ENCODE results near the gene PHB1.
"Not testable (repeated sequence)": the region's sequence is repeated elsewhere in the genome, so short reads cannot be mapped to it uniquely, and the experiment has no call there.

Gene PHB1

DNA sequence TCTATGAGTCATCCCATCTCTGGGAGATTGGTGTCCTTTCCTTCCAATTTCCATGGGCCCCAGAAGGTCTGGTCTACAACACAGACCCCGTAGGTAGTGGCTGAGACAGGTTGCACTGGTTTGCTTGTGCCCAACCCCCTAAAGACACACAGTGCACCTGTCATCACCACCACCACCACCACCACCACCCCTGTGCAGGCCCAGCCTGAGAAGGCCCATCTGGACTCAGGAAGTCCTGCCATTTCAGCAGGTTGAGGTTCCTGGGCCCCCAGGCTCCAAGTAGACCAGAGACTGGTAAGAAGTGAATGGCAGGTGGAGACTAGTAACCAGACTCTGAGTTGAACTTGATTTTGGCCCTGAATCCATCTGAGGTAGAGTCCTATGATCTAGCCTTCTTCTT is 25.9 kb upstream of the PHB1 start:
- Histone ChIP-seq H3K4me3 (no peak overlapping the region), H3K27ac (no peak overlapping the region)

DNA sequence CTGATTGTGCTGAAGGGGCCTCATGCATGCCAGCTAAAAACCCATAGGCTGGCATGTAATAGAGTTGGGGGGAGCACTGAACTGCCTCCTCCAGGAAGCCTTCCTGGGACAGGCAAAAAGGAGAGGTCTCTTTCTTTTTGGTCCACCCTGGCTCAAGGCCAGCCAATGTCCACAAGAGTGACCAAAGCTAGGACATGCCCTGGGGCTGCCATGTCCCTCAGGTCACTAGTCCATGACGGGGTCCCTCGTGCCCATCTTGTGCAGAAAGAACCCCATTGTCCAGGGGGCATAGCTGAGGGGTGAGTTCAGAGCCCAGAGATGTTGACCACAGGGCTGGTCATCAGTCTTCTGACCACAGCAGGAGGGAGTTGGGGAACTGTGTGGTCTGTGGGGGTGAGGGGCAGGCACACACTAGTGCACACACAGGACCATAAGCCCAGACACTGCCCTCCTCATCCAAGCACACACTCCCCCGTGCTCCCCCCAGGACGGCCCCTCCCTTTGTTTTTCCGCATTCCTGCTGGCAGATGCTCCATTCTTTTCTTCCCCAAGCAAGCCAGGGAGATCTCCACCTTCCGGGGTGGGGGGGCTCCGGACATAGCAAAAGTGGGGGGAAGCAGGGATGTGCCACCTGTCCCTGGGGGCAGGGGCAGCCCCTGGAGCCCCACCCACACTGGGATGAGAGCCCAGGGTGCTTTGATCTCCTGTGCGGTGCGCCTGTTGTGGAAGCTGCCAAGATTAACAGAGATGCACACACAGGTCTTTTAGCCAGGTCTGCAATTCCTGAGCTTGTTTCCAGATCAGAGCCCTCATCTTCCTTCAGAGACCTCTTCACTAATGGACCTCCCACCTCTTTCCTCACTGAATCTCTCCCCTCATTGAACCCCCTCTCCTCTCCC is 25.2 kb upstream of the PHB1 start:
- no peak overlapping the region for H3K27ac ChIP-seq
- H3K4me3 ChIP-seq, result no peak overlapping the region

DNA sequence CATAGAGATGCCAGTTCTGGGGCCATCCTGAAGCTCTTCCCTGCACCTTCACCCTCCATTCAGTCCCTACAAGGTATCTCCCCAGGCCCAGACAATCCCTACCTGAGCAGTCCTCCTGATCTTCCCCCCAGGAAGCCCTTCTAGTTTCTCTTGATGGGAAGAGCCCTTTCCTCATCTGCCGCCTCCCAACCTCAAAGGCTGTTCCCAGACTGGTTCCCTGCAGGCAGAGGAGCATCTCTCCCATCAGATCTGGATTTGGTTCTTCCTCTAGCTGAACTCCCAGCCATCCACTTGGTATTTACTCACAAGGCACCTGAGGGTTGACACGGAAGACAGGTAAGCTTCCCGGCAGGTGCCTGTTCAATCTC is 24.6 kb upstream of the PHB1 start:
- Histone ChIP-seq H3K27ac (no peak overlapping the region), H3K4me3 (no peak overlapping the region)

DNA sequence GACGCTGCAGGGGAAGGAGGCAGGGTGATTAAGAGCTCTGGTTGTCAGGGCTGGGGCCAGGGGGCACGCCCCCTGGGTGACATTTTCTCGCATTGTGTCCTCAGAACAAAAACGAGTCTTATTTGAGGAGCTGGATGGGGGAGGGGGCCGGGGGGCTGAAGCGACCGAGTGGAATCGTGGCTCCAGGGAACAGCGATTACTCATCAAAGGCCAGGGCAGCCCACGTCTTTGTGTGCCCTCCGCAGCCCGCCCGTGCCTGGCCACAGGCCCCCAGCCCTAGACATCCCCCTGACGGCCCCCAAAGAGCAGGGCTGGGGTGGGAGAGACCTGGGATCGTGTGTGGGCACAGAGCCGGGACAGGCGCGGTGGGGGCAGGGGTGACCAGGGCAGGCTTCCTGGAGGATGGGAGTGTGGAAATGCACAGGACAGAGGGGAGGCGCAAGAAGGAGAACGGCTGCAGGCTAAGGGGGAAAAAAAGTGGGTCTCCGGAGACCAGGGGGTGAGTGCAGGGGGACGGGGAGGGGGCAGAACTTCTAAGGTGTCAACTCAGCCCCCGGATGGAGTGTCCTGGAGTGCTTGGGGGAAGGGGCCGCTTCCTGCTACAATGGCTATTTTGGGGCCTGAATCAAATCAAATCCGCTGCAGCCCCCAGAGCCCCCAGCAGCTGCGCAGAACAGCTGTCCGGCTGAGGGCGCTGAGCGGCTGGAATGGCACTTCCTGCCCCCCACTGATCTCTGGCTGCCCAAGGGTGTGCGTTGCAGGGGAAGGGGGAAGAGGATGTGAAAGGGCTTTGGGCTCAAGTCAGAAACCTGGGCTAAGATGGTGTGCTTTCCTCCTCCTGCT is 24.0 kb upstream of the PHB1 start:
- H3K27ac ChIP-seq, result no peak overlapping the region
- H3K4me3 ChIP-seq, result no peak overlapping the region

DNA sequence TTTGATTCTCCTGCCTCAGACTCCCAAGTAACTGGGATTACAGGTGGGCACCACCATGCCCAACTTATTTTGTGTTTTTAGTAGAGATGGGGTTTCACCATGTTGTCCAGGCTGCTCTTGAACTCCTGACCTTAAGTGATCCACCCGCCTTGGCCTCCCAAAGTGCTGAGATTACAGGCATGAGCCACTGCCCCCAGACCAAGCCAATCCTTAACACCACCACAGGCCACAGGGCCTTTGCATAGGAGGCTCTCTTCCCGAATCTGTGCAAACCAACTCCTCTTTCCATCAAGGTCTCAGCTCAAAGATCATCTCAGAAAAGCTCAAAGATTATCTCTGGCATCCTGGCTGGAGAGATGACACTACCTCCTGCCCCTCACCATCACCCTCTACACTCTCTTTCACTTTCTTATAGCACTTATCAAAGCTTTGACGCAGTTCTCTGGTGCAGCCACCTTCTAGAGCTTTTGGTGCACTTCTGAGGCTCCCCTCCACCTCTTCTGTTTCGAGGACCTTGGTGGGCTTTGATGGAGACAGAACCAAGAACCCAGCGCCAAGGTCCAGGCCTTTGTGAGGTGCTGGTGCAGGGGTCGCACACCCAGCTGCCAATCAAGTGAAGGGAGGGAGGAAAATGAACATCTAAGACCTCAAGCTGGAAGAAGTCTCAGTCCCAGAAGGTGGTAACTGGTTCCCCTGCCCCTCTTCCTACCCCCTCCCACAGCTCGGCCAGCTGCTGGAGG is 23.2 kb upstream of the PHB1 start:
- Histone ChIP-seq H3K4me3 (no peak overlapping the region), H3K27ac (no peak overlapping the region)

DNA sequence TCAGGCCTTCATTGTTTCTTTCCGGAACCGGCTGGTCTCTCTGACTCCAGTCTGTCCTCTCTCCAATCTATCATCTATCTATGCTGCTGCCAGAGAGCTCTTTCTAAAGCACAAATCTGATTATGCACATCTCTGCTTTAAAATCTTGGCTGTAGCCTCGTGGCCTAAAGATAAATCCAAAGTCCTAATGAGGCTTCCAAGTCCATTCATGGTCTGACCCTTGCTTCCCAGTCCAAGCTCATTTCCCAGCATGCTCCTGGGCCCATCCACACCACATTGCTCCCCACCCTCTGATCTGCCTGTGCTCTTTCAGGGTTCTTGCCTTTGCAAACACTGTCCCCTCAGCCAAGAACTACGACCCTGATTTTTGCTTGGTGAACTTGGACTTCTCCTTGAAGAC is 21.5 kb upstream of the PHB1 start:
- Histone ChIP-seq H3K4me3 (no peak overlapping the region), H3K27ac (no peak overlapping the region)

DNA sequence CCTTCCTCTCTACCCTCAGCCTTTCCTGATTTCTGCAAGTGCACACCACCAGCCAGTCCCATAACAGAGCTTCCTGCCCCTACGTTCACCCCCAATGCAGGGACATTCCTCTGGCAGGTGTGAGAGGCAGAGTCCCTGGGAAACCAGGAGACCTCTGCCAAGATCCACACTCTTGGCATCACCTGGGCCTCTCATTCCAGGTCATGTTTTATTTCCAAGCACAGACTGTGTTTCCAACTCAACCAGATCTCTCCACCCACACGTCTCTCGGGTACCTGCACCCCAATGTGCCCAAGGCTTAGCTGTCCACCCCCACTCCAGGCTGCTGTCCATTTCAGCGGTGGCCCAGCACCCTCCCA is 21.0 kb upstream of the PHB1 start:
- Histone ChIP-seq H3K4me3 (no peak overlapping the region), H3K27ac (no peak overlapping the region)

DNA sequence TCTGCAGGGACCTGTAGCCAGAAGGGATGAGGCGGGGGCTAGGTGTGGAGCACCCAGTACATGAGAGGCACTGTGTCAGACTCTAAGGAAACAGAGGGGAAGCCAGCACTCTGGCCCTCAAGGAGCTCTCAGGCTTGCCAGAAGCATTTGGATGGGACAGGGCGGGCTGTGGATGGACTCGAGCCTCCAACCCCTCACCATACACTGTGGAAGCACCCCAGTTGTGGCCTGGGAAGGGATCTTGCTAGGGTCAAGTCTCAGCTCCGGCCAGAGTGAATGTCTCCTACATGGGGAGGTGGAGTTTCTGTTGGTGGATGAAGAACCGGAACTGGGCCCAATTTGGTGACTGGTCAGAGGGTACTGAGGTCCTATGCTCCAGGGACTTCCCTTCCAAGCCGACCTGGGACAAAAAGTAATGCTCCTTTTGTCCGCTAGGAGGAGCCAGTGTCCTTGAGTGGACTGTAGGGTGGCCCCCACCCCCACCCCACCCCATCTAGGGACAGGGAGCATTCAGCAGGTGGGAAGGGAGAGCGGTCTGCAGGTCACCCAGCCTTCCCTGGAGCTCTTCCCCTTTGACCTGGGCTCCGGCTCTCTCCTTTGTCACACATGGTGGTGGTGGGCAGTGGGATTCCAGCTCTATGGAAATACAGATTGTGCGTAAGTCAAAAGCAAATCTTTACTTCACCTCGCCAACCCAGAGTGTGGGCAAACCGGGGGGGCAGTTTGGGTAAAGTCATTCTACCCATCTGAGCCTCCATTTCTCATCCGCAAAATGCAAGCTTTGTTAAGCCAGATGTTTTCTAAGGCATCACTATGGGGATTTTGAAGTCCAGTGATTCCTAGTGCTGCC is 20.4 kb upstream of the PHB1 start:
- Histone ChIP-seq H3K27ac (no peak overlapping the region), H3K4me3 (no peak overlapping the region)

DNA sequence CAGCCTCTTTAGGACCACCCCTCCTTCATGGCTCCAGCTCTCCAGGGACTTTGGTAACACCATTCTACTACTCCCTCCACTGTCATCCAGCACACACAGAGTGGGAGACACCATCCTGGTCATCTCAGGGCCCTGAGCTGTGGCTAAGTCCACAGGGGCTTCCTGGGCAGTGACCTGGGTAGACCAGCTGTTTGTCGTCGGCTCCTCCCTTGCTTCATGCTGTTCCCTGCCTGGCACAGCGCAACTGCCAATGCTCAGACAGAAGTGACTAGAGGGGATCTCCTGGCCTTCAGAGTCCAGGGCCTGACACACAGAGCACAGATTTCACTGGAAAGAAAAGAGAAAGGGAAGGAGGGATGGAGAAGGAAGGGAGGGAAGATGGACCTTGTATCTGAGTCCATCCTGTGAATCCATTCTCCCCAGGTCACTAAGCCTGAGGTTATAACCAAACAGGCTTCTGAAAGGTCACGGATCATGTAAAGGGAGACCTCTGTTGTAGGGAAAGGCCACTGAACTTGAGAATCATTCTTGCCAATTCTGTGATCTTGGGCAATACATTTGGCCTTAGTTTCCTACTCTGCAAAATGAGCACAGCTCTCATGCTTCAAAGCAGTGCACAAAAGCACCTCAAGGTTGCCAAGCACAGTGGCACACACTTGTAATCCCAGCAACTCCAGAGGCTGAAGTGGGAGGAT is 18.5 kb upstream of the PHB1 start:
- no peak overlapping the region for H3K27ac ChIP-seq
- H3K4me3 ChIP-seq, result no peak overlapping the region

DNA sequence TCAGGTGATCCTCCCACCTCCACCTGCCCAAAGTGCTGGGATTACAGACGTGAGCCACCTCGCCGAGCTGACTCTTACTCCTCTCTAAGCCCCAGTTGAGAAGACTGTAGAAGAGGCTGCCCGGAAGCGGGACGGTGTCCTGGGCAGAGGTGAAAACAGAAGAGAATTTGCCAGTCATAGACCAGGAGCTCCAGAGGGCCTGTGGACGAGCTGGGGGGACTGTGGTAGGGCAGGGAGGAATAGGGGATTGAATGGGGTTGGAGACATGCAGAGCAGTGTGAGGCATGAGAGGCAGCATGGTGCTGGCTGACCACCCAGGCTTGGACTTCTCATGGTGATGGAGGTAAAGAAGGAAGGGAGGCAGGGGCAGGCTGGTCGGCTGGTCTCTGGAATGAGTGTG is 17.1 kb upstream of the PHB1 start:
- no peak overlapping the region for H3K27ac ChIP-seq
- H3K4me3 ChIP-seq, result no peak overlapping the region

DNA sequence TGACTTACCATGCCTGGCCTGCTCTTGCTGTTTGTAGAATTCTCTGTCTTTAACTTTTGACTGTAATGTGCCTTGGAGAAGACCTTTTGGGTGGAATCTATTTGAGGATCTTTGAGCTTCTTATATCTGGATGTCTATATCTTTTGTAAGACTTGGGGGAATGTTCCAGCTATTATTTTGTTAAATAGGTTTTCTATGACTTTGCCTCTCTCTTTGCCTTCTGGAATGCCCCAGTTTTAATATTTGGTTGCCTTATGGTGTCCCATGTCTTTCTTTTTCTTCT is 10.3 kb upstream of the PHB1 start:
- no peak overlapping the region for H3K4me3 ChIP-seq
- H3K27ac ChIP-seq, result no peak overlapping the region

DNA sequence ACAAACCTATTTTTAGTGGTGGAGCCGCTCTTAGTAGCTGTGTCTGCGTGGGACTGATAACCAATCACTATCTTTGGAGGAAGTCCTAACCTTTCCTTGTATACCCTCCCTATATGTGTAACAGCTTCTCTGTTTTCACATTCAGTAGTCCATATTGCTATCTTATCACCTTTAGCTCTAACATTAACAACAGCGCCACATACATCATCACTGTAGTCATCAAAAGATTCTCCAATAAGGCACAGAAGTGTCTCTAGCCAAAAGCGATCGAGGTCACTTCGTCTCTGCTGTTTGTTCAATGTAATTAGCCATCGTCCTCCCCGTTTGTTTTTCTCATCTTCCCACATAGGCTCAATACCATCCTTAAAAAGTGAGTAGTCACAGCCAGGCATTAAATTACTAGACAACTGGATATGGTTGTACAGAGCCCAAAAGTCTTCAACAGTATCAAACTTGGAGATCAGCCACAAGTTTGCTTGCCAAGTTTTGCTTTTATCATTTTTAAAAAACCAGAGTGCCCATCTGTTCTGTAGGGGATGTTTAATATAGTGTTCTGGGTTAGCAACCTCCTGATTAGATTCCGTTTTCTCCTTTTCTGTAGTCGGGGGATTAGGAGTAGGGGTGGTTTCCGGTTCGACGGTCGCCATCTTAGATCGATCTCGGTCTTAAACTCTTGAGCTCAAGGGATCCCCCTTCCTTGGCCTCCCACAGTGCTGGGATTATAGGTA is 9.8 kb upstream of the PHB1 start:
- H3K4me3 ChIP-seq, H3K27ac ChIP-seq: not testable (repeated sequence)

DNA sequence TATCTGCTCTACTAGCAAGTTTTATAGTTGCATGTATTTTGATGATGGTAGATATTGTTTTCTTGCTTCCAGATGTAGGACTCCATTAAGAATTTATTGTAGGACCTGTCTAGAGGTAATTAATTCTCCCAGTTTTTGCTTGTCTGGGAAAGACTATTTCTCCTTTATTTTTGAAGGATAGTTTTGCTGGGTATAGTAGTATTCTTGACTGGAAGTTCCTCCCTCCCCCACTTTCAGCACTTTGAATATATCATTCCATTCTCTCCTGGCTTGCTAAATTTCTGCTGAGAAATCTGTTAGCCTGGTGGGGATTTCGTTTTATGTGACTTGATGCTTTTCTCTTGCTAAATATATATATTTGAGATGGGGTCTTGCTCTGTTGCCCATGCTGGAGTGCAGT is 8.0 kb upstream of the PHB1 start:
- no peak overlapping the region for H3K4me3 ChIP-seq
- no peak overlapping the region for H3K27ac ChIP-seq

DNA sequence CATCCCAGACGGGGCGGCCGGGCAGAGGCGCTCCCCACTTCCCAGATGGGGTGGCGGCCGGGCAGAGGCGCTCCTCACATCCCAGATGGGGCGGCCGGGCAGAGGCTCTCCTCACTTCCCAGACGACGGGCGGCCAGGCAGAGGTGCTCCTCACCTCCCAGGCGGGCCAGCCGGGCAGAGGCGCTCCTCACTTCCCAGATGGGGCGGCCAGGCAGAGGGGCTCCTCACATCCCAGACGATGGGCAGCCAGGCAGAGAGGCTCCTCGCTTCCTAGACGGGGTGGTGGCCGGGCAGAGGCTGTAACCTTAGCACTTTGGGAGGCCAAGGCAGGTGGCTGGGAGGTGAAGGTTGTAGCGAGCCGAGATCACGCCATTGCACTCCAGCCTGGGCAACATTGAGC is 5.1 kb upstream of the PHB1 start:
- H3K4me3 ChIP-seq, H3K27ac ChIP-seq: not testable (repeated sequence)

DNA sequence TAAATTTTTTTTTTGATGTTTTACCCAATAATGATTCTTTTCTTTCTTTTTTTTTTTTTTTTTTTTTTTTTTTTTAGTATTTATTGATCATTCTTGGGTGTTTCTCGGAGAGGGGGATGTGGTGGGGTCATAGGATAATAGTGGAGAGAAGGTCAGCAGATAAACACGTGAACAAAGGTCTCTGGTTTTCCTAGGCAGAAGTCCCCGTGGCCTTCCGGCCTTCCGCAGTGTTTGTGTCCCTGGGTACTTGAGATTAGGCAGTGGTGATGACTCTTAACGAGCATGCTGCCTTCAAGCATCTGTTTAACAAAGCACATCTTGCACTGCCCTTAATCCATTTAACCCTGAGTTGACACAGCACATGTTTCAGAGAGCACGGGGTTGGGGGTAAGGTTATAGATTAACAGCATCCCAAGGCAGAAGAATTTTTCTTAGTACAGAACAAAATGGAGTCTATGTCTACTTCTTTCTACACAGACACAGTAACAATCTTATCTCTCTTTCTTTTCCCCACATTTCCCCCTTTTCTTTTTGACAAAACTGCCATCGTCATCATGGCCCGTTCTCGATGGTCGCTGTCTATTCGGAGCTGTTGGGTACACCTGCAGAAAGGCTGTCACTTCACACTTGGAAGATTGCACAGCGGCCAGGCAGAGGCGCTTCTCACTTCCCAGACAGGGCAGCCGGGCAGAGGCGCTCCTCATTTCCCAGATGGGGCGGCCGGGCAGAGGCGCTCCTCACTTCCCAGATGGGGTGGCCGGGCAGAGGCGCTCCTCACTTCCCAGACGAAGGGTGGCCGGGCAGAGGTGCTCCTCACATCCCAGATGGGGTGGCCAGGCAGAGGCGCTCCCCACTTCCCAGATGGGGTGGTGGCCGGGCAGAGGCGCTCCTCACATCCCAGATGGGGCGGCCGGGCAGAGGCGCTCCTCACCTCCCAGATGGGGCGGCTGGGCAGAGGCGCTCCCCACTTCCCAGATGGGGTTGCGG is 4.4 kb upstream of the PHB1 start:
- not testable (repeated sequence) for H3K4me3 ChIP-seq

DNA sequence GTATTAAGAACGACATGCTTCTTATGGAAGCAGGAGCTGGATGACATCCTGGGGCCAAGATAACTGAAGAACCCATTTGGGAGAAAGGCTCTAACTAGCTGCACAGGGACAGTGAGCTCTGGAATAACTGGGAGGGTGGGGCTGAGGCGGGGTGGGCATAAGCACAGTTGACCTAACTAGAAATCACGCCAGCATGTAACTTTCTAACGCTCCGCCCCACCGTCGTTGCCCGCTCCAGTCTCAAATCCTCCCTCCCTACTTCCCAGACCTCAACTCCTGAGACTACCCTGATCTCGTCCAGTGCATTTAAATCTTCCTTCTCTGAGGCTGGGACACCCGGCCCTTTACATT is 436 bp downstream of the PHB1 start:
- Histone ChIP-seq H3K4me3 (peak overlapping the region; percentile 71 to 96 (median 88)), H3K27ac (peak overlapping the region in 20 of 21 experiments; percentile 21 to 85 (median 70))

More for the DNA sequence above, 4.4 kb upstream of the PHB1 start:
- not testable (repeated sequence) for H3K27ac ChIP-seq

DNA sequence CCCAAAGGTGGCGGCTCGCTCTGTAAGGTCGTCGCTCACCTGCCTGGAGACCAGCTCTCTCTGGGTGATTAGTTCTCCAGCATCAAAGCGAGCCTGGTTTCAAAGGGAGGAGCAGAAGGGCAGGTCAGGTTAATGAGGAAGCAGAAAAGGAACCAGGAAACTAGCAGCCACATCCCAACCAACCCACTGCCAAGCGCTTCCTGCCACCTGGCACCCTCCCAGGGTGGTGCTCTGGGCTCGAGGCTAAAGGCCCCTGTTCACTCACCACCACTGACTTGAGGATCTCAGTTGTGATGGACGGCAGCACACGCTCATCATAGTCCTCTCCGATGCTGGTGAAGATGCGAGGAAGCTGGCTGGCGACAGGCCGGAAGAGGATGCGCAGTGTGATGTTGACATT is 5.6 kb downstream of the PHB1 start:
- Histone ChIP-seq H3K27ac (no peak overlapping the region), H3K4me3 (no peak overlapping the region)
